Choroid plexus epithelial cell (primary cell): ENCODE results near the gene WDR41.

Experiments
- DNase-seq: peaks from one replicate; pipeline ENCODE4 v3.0.0-alpha.2; 2010; ENCODE audit warnings: low read depth
- H3K4me3 ChIP-seq: 2 replicates; pipeline ENCODE4 v1.5.1; 2011; ENCODE audit warnings: low read depth, mild to moderate bottlenecking, control low read depth, low read length, moderate library complexity
- TF ChIP-seq, protein P1 (sequence below): conservative IDR thresholded peaks from 2 replicates; pipeline ENCODE4 v1.5.1; 2011; ENCODE audit warnings: low read depth, mild to moderate bottlenecking, control low read depth, inconsistent platforms, low read length, moderate library complexity

WDR41 gene

DNA sequence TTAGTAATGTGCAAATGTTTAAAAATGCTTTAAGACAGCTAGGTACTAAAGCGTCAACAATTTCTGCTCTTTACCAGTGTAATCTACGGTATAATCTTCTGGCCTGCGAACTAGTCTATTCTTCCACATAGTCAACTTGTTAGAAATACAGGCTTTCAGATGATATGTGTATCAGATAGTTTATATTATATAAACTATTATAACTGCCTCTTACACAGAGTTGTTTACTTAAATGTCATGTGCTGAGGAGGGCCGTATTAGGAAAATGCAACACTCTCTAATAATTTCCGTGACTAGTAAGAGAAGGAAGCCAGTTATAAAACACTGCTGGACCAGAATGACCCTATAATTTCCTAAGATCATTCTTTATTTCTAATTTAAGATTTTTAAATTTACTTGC is 63.6 kb downstream of the WDR41 start:
- TF ChIP-seq, protein P1, sequence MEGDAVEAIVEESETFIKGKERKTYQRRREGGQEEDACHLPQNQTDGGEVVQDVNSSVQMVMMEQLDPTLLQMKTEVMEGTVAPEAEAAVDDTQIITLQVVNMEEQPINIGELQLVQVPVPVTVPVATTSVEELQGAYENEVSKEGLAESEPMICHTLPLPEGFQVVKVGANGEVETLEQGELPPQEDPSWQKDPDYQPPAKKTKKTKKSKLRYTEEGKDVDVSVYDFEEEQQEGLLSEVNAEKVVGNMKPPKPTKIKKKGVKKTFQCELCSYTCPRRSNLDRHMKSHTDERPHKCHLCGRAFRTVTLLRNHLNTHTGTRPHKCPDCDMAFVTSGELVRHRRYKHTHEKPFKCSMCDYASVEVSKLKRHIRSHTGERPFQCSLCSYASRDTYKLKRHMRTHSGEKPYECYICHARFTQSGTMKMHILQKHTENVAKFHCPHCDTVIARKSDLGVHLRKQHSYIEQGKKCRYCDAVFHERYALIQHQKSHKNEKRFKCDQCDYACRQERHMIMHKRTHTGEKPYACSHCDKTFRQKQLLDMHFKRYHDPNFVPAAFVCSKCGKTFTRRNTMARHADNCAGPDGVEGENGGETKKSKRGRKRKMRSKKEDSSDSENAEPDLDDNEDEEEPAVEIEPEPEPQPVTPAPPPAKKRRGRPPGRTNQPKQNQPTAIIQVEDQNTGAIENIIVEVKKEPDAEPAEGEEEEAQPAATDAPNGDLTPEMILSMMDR = no peak
- H3K4me3 ChIP-seq = no peak overlapping the region
- DNase-seq = no peak

DNA sequence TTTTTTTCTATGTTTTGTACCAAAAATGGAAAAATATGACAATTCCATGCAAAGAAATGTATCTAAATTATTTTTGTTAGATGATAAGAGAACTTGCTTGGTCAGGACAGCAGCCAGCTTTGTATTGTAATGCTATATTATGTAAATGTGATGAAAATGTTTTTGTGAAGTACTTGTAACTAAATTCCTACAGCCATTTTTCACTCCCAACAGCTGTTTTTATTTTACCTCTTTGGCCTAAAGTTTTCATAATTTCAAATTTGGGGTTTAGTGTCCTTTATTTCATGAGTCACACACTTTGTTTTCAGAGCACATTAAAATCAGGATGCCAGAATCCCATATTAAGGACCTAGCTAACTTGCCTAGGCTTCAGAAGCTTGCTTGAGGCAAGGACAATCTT is 64.1 kb downstream of the WDR41 start:
- no peak overlapping the region for H3K4me3 ChIP-seq
- TF ChIP-seq, protein P1 = no peak
- DNase-seq = no peak

DNA sequence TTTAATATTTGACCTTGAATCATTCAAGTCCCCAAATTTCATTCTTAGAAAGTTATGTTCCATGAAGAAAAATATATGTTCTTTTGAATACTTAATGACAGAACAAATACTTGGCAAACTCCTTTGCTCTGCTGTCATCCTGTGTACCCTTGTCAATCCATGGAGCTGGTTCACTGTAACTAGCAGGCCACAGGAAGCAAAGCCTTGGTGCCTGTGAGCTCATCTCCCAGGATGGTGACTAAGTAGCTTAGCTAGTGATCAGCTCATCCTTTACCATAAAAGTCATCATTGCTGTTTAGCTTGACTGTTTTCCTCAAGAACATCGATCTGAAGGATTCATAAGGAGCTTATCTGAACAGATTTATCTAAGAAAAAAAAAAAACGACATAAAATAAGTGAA is 65.4 kb downstream of the WDR41 start:
- TF ChIP-seq, protein P1 = no peak
- H3K4me3 ChIP-seq = no peak overlapping the region
- DNase-seq = peak; percentile 58

DNA sequence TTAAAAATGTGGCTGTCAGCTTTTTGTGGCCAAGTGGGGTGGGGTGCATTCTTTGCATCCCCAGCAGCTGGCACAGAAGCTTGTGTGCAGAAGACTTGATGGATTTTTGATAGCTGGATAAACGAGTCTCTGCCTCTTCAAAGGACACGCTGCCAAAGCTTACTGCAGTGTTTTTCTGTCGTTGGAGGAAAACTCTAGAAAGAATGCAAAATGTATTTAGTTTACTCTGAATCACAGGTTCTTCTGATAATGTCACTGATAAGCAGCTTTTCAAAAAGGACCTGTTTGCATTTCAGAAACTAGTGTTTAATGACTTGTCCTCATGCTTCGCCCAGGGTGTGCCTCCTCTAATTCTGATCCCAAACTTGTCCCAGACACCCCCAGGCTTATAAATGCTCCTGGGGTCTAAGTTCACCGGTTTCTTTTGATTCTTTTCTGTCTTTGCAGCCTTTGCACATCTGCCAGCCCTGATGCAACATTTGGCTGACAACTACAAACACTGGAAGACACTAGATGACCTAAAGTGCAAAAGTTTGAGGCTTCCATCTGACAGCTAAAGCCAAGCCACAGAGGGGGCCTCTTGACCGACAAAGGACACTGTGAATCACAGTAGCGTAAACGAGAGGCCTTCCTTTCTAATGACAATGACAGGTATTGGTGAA is 66.0 kb downstream of the WDR41 start:
- H3K4me3 ChIP-seq = no peak overlapping the region
- DNase-seq = no peak
- TF ChIP-seq, protein P1 = no peak

DNA sequence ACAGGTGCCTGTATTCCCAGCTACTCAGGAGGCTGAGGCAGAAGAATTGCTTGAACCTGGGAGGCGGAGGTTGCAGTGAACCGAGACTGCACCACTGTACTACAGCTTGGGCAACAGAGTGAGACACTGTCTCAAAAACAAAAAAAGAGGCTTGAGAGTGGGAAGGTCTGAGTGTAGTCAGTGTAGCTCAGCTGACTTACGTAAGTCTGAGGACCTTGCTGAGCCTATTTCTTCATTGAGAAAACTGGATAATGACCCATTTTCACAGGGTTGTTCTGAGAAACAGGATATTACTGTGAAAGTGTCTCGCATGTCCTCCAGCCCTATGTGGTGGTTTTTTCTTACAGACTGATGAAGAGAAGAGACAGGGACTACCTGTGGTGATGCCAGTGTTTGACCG is 66.7 kb downstream of the WDR41 start:
- peak; percentile 20 for DNase-seq
- TF ChIP-seq, protein P1 = no peak
- no peak overlapping the region for H3K4me3 ChIP-seq

DNA sequence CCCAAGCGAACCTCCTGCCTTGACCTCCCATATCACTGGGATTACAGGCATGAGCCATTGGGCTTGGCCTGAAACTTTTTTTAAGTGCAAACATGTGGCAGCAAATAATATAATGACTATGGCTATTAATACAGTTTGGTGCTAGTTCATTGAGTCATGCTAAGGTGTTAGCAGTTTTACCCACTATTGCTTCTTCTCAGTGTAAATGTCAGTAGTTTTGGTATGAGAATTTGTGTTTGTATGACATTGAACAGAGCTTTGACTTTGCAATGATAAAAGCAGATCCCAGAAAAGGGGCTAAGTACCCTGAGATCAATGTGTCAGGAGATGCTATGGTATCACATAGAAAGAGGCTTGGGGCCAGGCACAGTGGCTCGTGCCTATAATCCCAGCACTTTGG is 67.2 kb downstream of the WDR41 start:
- DNase-seq = no peak
- TF ChIP-seq, protein P1 = no peak
- no peak overlapping the region for H3K4me3 ChIP-seq

DNA sequence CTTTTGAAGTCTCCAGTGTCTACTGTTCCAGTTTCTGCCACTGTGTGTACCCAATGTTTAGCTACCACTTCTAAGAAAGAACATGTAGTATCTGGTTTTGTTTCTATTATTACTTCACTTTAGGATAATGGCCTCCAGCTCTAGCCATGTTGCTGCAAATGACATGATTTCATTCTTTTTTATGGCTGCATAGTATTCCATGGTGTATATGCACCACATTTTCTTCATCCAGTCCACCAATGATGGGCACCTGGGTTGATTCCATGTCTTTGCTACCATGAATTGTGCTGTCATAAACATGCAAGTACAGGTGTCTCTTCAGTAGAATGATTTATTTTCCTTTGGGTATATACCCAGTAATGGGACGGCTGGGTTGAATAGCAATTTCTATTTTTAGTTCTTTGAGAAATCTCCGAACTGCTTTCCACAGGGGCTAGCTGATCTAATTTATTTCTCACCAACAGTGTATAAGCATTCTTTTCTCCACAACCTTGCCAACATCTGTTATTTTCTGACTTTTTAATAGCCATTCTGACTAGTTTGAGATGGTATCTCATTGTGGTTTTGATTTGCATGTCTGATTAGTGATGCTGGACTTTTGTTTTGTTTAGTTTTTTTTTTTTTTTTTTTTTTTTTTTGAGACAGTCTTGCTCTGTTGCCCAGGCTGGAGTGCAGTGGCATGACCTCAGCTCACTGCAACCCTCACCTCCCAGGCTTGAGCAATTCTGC is 68.9 kb downstream of the WDR41 start:
- DNase-seq = no peak
- H3K4me3 ChIP-seq = no peak overlapping the region
- TF ChIP-seq, protein P1 = no peak
